ENCODE results near the gene C22orf23. TPM values are rescaled to one million over a fixed set of nuclear protein-coding genes. Genes with fewer than 3 reads are reported as not detected.

C22orf23 gene
- total and polyA plus RNA-seq, 5 donors from 2014 or later = not detected

GRCh38 chr22:37931893-37932389 lies 21.5 kb downstream of the C22orf23 start:
- ATAC-seq (ENCODE audit: low read depth in 2 of 2) (no peak), DNase-seq (no peak)
- Histone ChIP-seq H3K4me3 (ENCODE audit: low read depth, low read length) (no peak overlapping the region), H3K27ac (ENCODE audit: insufficient read depth, low read length, poor library complexity, severe bottlenecking) (no peak overlapping the region), H3K36me3 (ENCODE audit: control insufficient read depth, insufficient read depth, low read length) (peaks cover 11% of the 10 kb centered on the region), H3K27me3 (ENCODE audit: control insufficient read depth, insufficient read depth, low read length) (no peaks in the 10 kb centered on the region), H3K9me3 (ENCODE audit: control insufficient read depth in 2 of 2, low read length in 2 of 2) (no peaks in the 10 kb centered on the region), H3K4me1 (ENCODE audit: control insufficient read depth, insufficient read depth, low read length, poor library complexity, severe bottlenecking) (peaks cover 5% of the 10 kb centered on the region)
- H3K4me1 Mint-ChIP-seq = peaks cover 0 to 17% (median 4%) of the 10 kb centered on the region in 4 donors
- peaks cover 0 to 1% (median 0%) of the 10 kb centered on the region in 7 donors for H3K9me3 Mint-ChIP-seq
- H3K4me3 Mint-ChIP-seq = no peak overlapping the region
- H3K27ac Mint-ChIP-seq = no peak overlapping the region
- H3K36me3 Mint-ChIP-seq = peaks cover 12% of the 10 kb centered on the region
- H3K27me3 Mint-ChIP-seq = no peaks in the 10 kb centered on the region

DNA sequence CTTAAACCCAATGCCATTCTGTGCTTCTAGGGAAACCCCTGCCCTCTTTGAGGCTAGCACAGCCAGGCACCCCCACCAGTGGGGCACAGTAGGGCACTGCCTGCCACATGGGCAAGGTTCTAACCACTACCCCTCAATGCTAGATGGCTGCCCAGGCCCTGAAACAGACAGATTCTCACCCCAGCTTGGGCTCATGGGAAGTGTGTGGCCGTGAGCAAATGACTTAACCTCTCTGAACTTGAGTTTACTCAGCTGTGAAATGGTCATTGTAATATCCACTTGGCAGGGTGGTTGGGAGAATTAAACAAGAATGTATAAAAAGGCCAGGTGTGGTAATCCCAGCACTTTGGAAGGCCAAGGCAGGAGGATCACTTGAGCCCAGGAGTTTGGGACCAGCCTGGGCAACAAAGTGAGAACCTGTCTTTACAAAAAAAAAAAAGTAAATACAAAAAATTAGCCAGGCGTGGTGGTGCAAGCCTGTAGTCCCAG lies 22.4 kb downstream of the C22orf23 start:
- H3K9me3 ChIP-seq (ENCODE audit: control insufficient read depth in 2 of 2, low read length in 2 of 2) = no peaks in the 10 kb centered on the region
- Mint-ChIP-seq H3K27me3 (no peaks in the 10 kb centered on the region), H3K36me3 (peaks cover 15% of the 10 kb centered on the region), H3K27ac (no peak overlapping the region), H3K4me1 (peaks cover 0 to 17% (median 4%) of the 10 kb centered on the region in 4 donors), H3K4me3 (no peak overlapping the region), H3K9me3 (peaks cover 0 to 1% (median 0%) of the 10 kb centered on the region in 7 donors)
- no peak overlapping the region for H3K4me3 ChIP-seq (ENCODE audit: low read depth, low read length)
- H3K4me1 ChIP-seq (ENCODE audit: control insufficient read depth, insufficient read depth, low read length, poor library complexity, severe bottlenecking) = peaks cover 5% of the 10 kb centered on the region
- H3K27ac ChIP-seq (ENCODE audit: insufficient read depth, low read length, poor library complexity, severe bottlenecking) = no peak overlapping the region
- no peak for ATAC-seq (ENCODE audit: low read depth in 2 of 2)
- no peaks in the 10 kb centered on the region for H3K27me3 ChIP-seq (ENCODE audit: control insufficient read depth, insufficient read depth, low read length)
- H3K36me3 ChIP-seq (ENCODE audit: control insufficient read depth, insufficient read depth, low read length) = peaks cover 19% of the 10 kb centered on the region
- DNase-seq = no peak

GRCh38 chr22:37930270-37930951 lies 23.0 kb downstream of the C22orf23 start:
- no peak for ATAC-seq (ENCODE audit: low read depth in 2 of 2)
- H3K36me3 ChIP-seq (ENCODE audit: control insufficient read depth, insufficient read depth, low read length) = peaks cover 20% of the 10 kb centered on the region
- H3K9me3 ChIP-seq (ENCODE audit: control insufficient read depth in 2 of 2, low read length in 2 of 2) = no peaks in the 10 kb centered on the region
- Mint-ChIP-seq H3K9me3 (peaks cover 0 to 1% (median 0%) of the 10 kb centered on the region in 7 donors), H3K27me3 (no peaks in the 10 kb centered on the region), H3K4me1 (peaks cover 0 to 17% (median 4%) of the 10 kb centered on the region in 4 donors), H3K4me3 (no peak overlapping the region), H3K36me3 (peaks cover 15% of the 10 kb centered on the region), H3K27ac (peak overlapping the region in 2 of 3 donors; percentile 66 to 71)
- H3K27ac ChIP-seq (ENCODE audit: insufficient read depth, low read length, poor library complexity, severe bottlenecking) = no peak overlapping the region
- no peaks in the 10 kb centered on the region for H3K27me3 ChIP-seq (ENCODE audit: control insufficient read depth, insufficient read depth, low read length)
- peaks cover 5% of the 10 kb centered on the region for H3K4me1 ChIP-seq (ENCODE audit: control insufficient read depth, insufficient read depth, low read length, poor library complexity, severe bottlenecking)
- no peak overlapping the region for H3K4me3 ChIP-seq (ENCODE audit: low read depth, low read length)
- DNase-seq = peak in 1 of 3 donors; percentile 33

DNA sequence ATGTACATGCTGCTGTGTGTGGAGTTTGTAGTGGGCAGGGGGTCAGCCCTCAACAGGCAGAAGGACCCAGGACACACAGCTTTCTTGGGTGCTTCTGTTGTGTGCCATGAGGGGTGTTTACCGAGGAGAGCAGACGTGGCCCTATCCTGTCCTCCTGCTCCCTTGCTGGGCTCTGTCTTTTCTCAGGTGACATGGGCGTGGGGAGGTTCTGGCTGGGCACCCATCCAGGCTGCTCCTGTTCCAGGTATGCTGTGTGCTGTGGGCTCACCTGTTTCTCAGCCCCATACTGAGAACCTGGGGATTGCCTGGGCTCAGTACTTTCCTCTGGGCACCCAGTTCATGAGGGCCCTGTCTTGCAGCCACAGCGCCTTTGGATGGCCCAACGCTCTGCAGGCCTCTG lies 24.0 kb downstream of the C22orf23 start:
- H3K36me3 ChIP-seq (ENCODE audit: control insufficient read depth, insufficient read depth, low read length) = peaks cover 20% of the 10 kb centered on the region
- H3K27ac ChIP-seq (ENCODE audit: insufficient read depth, low read length, poor library complexity, severe bottlenecking) = no peak overlapping the region
- peaks cover 15% of the 10 kb centered on the region for H3K36me3 Mint-ChIP-seq
- H3K9me3 ChIP-seq (ENCODE audit: control insufficient read depth in 2 of 2, low read length in 2 of 2) = no peaks in the 10 kb centered on the region
- H3K27ac Mint-ChIP-seq = no peak overlapping the region
- peaks cover 0 to 1% (median 0%) of the 10 kb centered on the region in 7 donors for H3K9me3 Mint-ChIP-seq
- peaks cover 5% of the 10 kb centered on the region for H3K4me1 ChIP-seq (ENCODE audit: control insufficient read depth, insufficient read depth, low read length, poor library complexity, severe bottlenecking)
- no peak for DNase-seq
- no peak overlapping the region for H3K4me3 ChIP-seq (ENCODE audit: low read depth, low read length)
- peaks cover 0 to 17% (median 4%) of the 10 kb centered on the region in 4 donors for H3K4me1 Mint-ChIP-seq
- no peak overlapping the region for H3K4me3 Mint-ChIP-seq
- no peak for ATAC-seq (ENCODE audit: low read depth in 2 of 2)
- no peaks in the 10 kb centered on the region for H3K27me3 Mint-ChIP-seq
- no peaks in the 10 kb centered on the region for H3K27me3 ChIP-seq (ENCODE audit: control insufficient read depth, insufficient read depth, low read length)

DNA sequence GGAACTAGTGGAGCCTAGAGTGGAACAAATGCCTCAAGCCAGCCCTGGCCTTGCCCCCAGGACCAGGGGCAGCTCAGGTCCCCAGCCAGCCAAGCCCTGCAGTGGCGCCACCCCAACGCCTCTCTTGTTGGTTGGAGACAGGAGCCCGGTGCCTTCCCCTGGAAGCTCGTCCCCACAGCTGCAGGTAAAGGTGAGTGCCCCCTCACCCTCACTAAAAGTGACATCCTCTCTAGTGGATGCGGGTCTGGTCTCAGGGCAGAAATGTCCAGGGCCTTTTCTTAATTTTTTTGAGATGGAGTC lies 25.8 kb downstream of the C22orf23 start:
- Mint-ChIP-seq H3K4me3 (no peak overlapping the region), H3K4me1 (peaks cover 0 to 4% (median 0%) of the 10 kb centered on the region in 4 donors), H3K27me3 (no peaks in the 10 kb centered on the region), H3K36me3 (peaks cover 19% of the 10 kb centered on the region), H3K9me3 (peaks cover 0 to 1% (median 0%) of the 10 kb centered on the region in 7 donors), H3K27ac (no peak overlapping the region)
- DNase-seq = no peak
- Histone ChIP-seq H3K27me3 (ENCODE audit: control insufficient read depth, insufficient read depth, low read length) (no peaks in the 10 kb centered on the region), H3K9me3 (ENCODE audit: control insufficient read depth in 2 of 2, low read length in 2 of 2) (no peaks in the 10 kb centered on the region), H3K4me1 (ENCODE audit: control insufficient read depth, insufficient read depth, low read length, poor library complexity, severe bottlenecking) (no peaks in the 10 kb centered on the region), H3K27ac (ENCODE audit: insufficient read depth, low read length, poor library complexity, severe bottlenecking) (no peak overlapping the region), H3K4me3 (ENCODE audit: low read depth, low read length) (no peak overlapping the region), H3K36me3 (ENCODE audit: control insufficient read depth, insufficient read depth, low read length) (peaks cover 20% of the 10 kb centered on the region)
- no peak for ATAC-seq (ENCODE audit: low read depth in 2 of 2)

- peaks cover 0 to 1% (median 0%) of the 10 kb centered on the region in 7 donors for H3K9me3 Mint-ChIP-seq
- Histone ChIP-seq H3K4me3 (ENCODE audit: low read depth, low read length) (no peak overlapping the region), H3K9me3 (ENCODE audit: control insufficient read depth in 2 of 2, low read length in 2 of 2) (no peaks in the 10 kb centered on the region), H3K27me3 (ENCODE audit: control insufficient read depth, insufficient read depth, low read length) (no peaks in the 10 kb centered on the region), H3K4me1 (ENCODE audit: control insufficient read depth, insufficient read depth, low read length, poor library complexity, severe bottlenecking) (no peaks in the 10 kb centered on the region), H3K36me3 (ENCODE audit: control insufficient read depth, insufficient read depth, low read length) (peaks cover 20% of the 10 kb centered on the region), H3K27ac (ENCODE audit: insufficient read depth, low read length, poor library complexity, severe bottlenecking) (no peak overlapping the region)
- no peak for ATAC-seq (ENCODE audit: low read depth in 2 of 2)
- H3K27me3 Mint-ChIP-seq = no peaks in the 10 kb centered on the region
- no peak overlapping the region for H3K4me3 Mint-ChIP-seq
- H3K36me3 Mint-ChIP-seq = peaks cover 18% of the 10 kb centered on the region
- peaks cover 0 to 4% (median 0%) of the 10 kb centered on the region in 4 donors for H3K4me1 Mint-ChIP-seq
- no peak overlapping the region for H3K27ac Mint-ChIP-seq
- no peak for DNase-seq
These were observed 26.4 kb downstream of the C22orf23 start for GRCh38 chr22:37926771-37927636.

- Histone ChIP-seq H3K36me3 (ENCODE audit: control insufficient read depth, insufficient read depth, low read length) (peaks cover 20% of the 10 kb centered on the region), H3K27me3 (ENCODE audit: control insufficient read depth, insufficient read depth, low read length) (no peaks in the 10 kb centered on the region), H3K9me3 (ENCODE audit: control insufficient read depth in 2 of 2, low read length in 2 of 2) (no peaks in the 10 kb centered on the region), H3K4me1 (ENCODE audit: control insufficient read depth, insufficient read depth, low read length, poor library complexity, severe bottlenecking) (no peaks in the 10 kb centered on the region), H3K4me3 (ENCODE audit: low read depth, low read length) (no peak overlapping the region), H3K27ac (ENCODE audit: insufficient read depth, low read length, poor library complexity, severe bottlenecking) (no peak overlapping the region)
- Mint-ChIP-seq H3K36me3 (peaks cover 20% of the 10 kb centered on the region), H3K4me1 (peaks cover 0 to 4% (median 0%) of the 10 kb centered on the region in 4 donors), H3K27me3 (no peaks in the 10 kb centered on the region), H3K27ac (no peak overlapping the region), H3K9me3 (peaks cover 0 to 1% (median 0%) of the 10 kb centered on the region in 7 donors), H3K4me3 (no peak overlapping the region)
- ATAC-seq (ENCODE audit: low read depth in 2 of 2) = no peak
- DNase-seq = no peak
These were observed 27.0 kb downstream of the C22orf23 start for GRCh38 chr22:37926358-37926757.
